NOMO-1 (cell line): ENCODE data around the gene CPA5.

ENCODE experiments used
- DNase-seq, 2 experiments: peaks; one replicate each; lab custom pipeline; 2025; ENCODE audit not compliant: unreplicated experiment in 2 of 2; lab: John Stamatoyannopoulos, UW

Gene CPA5

GRCh38 chr7:130329681-130330080, 14.9 kb upstream of the CPA5 start:
- DNase-seq = no peak

GRCh38 chr7:130332259-130333053, 12.2 kb upstream of the CPA5 start:
- no peak for DNase-seq

- no peak for DNase-seq
Observed at GRCh38 chr7:130333832-130334231, 10.8 kb upstream of the CPA5 start.

GRCh38 chr7:130334274-130334673, 10.3 kb upstream of the CPA5 start:
- DNase-seq = no peak

- DNase-seq = no peak
Observed at GRCh38 chr7:130337410-130337971, 7.1 kb upstream of the CPA5 start.

- DNase-seq = no peak
Observed at GRCh38 chr7:130338233-130338632, 6.4 kb upstream of the CPA5 start.

GRCh38 chr7:130341882-130342281, 2.7 kb upstream of the CPA5 start:
- DNase-seq = no peak

DNA sequence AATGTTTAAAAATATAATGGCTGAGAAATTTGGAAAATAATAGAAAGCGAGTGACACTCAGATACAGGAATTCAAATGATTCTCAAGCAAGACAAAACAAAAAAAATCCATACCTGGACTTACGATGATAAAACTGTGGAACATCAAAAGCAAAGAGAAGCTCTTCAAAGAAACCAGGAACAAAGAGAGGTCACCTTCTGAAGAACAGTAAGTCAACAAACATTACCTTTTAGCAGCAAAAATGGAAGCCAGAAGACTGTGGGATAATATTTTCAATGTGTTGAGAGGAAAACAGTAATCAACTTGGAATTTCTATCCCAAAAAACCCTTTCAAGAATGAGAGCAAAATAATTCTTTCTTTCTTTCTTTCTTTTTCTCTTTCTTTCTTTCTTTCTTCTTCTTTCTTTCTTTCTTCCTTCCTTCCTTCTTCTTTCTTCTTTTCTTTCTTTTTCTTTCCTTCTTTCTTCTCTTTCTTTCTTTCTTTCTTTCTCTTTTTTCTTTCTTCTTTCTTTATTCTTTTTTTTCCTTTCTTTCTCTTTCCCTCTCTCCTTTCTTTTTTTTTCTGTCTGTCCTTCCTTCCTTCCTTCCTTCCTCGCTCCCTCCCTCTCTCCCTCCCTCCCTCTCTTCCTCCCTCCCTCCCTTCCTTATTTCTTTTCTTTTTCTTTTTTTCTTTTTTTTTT, 1.8 kb upstream of the CPA5 start:
- DNase-seq = no peak

DNA sequence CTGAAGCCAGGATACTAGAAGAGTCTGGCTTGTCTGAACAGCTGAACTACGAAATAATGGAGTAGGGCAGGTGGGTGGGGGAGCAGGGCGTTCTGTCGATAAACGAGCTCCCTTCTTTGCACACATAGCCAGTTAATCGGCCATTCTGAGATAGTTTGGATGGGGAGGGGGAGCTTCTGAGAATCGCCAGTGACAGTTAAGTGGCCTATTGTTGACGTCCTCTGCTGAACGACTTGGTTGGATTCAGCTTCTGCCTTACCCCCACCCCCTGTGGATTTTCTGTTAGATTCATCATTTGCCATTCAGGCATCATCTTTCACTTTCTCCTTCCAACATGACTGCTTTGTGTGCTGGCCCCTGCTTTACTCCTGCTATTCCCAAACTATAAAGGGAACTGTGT, 520 bp downstream of the CPA5 start:
- DNase-seq = no peak

- no peak for DNase-seq
Observed at GRCh38 chr7:130345725-130346124, 1.1 kb downstream of the CPA5 start.

DNA sequence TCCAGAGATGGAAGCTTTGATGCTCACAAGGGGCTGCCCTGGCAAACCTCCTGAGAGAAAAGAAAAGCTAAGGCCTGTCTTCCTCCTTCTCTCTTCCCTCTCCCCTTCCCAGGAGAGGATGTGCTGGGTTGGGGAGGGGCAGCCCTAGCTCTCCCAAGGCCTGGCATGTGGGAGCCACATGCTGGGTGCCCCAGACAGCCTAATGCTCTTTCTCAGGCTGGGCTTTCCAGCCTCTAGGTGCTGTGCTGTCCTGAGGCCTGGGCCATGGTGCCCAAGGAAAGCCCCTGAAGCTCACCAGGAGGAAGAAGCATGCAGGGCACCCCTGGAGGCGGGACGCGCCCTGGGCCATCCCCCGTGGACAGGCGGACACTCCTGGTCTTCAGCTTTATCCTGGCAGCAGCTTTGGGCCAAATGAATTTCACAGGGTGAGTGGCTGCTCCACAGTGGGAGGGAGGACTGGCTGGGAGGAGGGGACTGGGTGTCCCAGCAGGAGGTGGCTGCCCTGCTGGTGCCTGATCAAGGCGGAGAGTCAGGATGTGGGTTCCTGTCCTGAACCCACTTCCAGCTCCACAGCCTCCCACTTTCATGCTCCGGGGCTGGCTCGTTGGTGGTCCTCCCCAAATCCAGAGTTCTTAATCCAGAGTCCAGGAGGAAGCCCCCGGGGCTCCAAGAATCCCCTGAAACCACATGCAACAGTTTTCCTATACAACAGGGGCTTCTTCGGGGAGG, 1.7 kb downstream of the CPA5 start:
- DNase-seq = no peak

DNA sequence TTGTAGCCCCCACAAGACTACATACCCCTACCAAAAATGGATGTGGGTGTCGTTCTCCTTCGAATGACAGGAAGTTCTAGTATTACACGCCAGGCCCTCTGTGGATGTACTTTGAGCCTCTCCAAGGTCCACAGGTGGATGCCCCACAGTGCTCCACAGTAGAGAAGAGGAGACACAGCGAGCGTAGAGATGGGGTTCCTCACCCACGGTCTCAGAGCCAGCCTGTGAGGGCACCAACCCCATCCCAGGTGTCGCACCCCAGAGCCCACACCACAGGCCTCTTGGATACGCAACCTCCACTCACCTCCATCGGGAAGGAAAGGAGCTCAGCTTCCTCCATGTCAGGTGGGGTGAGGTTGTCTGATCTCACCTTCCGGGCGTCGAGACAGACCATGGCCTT, 2.3 kb downstream of the CPA5 start:
- no peak for DNase-seq

DNA sequence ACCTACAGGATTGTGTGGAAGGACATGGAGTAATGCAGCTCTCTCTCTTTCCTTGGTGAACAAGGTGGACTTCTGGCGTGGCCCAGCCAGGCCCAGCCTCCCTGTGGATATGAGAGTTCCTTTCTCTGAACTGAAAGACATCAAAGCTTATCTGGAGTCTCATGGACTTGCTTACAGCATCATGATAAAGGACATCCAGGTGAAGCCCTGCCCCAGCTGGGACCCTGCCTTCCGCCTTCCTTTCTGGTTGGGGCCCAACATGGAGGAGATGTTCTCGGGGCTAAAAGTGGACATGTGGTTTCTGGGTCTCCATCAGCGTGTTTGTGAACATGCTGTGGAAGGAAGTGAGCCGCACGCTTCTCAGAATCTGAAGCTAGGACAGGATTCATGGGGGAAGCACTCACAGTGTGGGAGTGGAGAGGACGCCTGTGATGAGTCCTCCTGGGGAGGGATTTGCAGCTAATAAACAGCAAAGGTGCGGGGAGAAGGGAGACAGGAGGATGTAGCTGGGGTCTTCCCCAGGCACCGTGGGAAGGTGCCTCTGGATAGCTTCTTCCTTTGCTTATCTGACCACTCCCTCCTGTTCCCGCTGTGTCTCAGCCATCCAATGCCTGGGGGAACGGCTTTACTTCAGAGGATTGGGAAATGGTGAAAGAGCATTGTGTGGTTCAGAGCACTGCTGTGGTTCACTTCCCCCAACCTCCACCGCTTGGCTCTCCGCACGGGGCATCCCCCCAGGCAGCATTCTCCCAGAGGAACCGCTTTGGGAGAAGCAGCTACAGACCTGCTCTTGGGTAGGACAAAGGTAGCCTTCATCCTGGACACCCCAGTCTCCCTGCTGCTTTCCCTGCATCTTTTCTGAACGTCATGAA, 5.5 kb downstream of the CPA5 start:
- no peak for DNase-seq

DNA sequence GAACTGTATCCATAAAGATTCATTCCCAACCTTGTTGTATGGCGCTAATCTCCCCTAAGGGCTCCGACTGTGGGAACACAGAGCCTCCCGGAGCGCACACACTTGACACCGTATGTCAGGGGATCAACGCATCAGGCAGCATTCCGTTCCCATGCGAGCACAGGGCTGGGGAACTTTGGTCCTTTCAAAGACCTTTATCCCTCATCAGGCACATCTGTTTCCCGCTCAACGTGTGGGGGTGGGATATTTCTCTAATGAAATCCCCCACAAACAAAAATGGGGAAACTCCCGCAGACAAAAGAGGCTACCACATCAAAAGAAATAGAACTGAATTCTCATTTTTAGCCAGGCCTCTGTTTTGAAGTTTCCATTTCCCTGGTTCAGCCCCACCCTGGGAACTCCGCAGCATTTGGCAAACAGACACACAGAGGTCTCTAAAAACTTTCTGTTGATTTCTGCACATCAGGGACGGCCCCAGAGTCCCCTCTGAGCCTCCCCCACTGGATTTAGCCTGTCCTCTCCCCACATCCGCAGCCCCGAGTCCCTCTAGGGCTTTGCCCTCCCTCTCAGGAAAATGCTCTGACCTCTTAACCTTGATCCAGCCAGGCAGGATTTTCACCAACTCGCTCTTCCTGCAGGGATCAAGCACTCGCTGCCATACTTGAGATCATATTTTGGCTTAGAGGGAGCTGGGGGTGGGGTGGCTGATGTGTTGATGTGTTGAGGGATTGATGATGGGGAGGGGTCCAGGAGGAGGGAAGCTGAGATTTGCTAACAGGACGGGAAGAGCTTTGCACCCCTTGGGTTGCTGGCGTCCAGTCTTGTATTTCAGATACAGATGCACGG, 6.6 kb downstream of the CPA5 start:
- no peak for DNase-seq

DNA sequence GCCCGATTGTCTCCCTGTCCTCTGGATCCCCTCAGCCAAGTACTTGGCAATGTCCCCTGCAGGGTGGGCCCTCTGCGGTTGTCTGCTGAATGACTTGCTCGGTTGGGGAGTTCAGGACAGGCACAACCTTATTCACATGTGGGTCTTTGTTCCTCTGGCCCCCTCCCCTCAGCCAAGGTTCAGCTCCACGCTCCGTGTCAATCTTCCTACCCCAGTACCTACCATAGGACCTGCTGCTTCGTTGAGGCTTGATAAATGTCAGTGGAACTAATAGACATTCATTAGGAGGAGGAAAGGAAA, 7.1 kb downstream of the CPA5 start:
- DNase-seq = no peak

- DNase-seq = no peak
Observed at GRCh38 chr7:130352194-130353074, 7.8 kb downstream of the CPA5 start.

DNA sequence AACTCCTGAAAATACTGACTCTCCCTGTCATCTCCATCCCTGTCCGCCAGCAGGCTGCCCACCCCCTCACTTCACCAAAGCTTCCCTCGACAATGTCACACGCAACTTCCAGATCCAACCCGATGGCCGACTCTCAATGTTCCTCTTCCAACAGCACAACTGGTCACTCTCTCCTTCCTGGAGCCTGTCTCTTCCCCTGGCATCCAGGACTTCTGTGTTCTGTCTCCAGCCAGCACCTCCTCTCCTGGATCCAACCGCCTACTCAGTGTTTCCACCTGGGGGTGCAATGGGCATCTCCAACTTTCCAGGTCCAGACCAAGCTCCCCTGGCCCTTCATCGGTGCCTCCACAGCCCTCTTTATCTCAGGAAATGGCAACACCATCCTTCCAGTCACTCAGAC, 8.6 kb downstream of the CPA5 start:
- no peak for DNase-seq

DNA sequence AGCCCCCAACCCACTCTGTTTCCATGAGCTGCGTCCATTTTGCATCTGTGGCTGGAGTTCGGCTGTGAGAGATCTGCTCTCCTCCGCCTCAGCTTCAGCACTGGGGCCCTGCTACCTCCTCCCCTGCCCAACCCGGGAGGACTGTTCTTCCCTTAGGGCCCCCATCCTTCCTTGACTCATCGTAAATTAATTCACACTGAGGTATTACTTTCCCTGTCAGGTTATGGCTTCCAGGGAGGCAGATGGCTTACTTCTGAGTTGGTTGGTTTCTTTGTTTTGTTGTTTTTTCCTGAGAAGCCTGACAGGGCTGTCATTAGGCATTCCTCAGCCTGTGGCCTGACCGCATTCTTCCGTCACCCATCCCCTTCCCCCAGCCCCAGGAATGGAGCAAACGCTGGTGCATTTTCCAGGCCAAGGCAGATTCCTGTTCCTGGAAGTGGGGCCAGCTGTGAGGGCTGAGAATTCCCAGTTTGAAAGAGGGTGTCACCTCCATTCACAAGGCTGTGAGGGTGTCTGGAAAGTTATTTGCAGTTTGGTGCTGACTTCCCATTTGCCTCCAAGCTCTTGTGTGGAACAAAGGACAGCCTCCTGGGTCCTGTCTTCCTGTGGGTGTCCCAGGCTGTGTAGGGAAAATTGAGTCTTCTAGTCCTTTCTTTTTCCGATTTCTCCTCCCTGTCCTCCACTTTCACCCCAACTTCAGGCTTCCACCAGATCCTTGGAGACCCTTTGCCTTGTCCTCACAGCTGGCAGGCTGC, 11.7 kb downstream of the CPA5 start:
- no peak for DNase-seq
